Smooth muscle cell (in vitro differentiated cells): ENCODE data around the gene PSMG4. TPM values are rescaled to one million over a fixed set of nuclear protein-coding genes. Genes with fewer than 3 reads are reported as not detected.
"Not testable (repeated sequence)": the region's sequence is repeated elsewhere in the genome, so short reads cannot be mapped to it uniquely, and the experiment has no call there.

ENCODE experiments used
- DNase-seq: peaks from one replicate; lab custom pipeline; 2025; ENCODE audit not compliant: unreplicated experiment; lab: John Stamatoyannopoulos, UW
- H2AFZ ChIP-seq: fragments of 200-600 bp; sonication (generic); 2 replicates; pipeline ENCODE4 v1.6.0; 2016; ENCODE audit warnings: antibody characterized with exemption, low read depth, mild to moderate bottlenecking
- H3F3A ChIP-seq: fragments of 200-600 bp; sonication (generic); 2 replicates; pipeline ENCODE4 v1.6.0; 2017; ENCODE audit warnings: antibody characterized with exemption, low read depth
- H3K27ac ChIP-seq: fragments of 200-600 bp; sonication (generic); 2 replicates; pipeline ENCODE4 v1.5.1; 2016; ENCODE audit warnings: low read depth, mild to moderate bottlenecking
- H3K27me3 ChIP-seq: fragments of 200-600 bp; sonication (generic); 2 replicates; pipeline ENCODE4 v1.6.1; 2016; ENCODE audit warnings: low read depth, mild to moderate bottlenecking
- H3K36me3 ChIP-seq: fragments of 200-600 bp; sonication (generic); 2 replicates; pipeline ENCODE4 v1.5.1; 2016; ENCODE audit warnings: low read depth
- H3K4me1 ChIP-seq: fragments of 200-600 bp; sonication (generic); 2 replicates; pipeline ENCODE4 v1.5.1; 2016; ENCODE audit warnings: low read depth
- H3K4me2 ChIP-seq: fragments of 200-600 bp; sonication (generic); 2 replicates; pipeline ENCODE4 v1.6.0; 2016; ENCODE audit warnings: mild to moderate bottlenecking
- H3K4me3 ChIP-seq: fragments of 200-600 bp; sonication (generic); 2 replicates; pipeline ENCODE4 v1.5.1; 2016; ENCODE audit warnings: mild to moderate bottlenecking
- H3K79me2 ChIP-seq: fragments of 200-600 bp; sonication (generic); 2 replicates; pipeline ENCODE4 v1.6.0; 2016; ENCODE audit warnings: low read depth, mild to moderate bottlenecking
- H3K9ac ChIP-seq: fragments of 200-600 bp; sonication (generic); 2 replicates; pipeline ENCODE4 v1.6.0; 2016; ENCODE audit warnings: low read depth
- H3K9me3 ChIP-seq: fragments of 200-600 bp; sonication (generic); replicated peaks from 2 replicates; pipeline ENCODE4 v1.5.1; 2016; ENCODE audit warnings: low read depth
- H4K20me1 ChIP-seq: fragments of 200-600 bp; sonication (generic); 2 replicates; pipeline ENCODE4 v1.6.0; 2016; ENCODE audit warnings: low read depth
- WGBS: methylation state at CpG from one replicate; pipeline ENCODE4 v1.1.7; 2016; ENCODE audit warnings: low lambda C conversion rate; 5-methylcytosine and 5-hydroxymethylcytosine counted together
- polyA plus RNA-seq: library from polyadenylated mRNA; unstranded; fragments of >200 nt; fragmentation: Nextera tagmentation; extraction: Ambion mirVana; gene quantifications from 2 replicates; pipeline ENCODE4 v1.2.1, GENCODE V29; 2016
- total RNA-seq: library from RNA; depleted of rRNA; stranded (reverse); fragments of >200 nt; gene quantifications from 2 replicates; pipeline ENCODE4 v1.2.3, GENCODE V29; 2014
- TF ChIP-seq, protein P1 (sequence below): fragments of 200-600 bp; sonication (generic); IDR thresholded peaks from 2 replicates; pipeline ENCODE4 v1.5.1; 2017; ENCODE audit warnings: borderline replicate concordance, mild to moderate bottlenecking, antibody characterized with exemption; ENCODE audit not compliant: insufficient read depth, poor library complexity, severe bottlenecking

Gene PSMG4
- total and polyA plus RNA-seq, 2 experiments from 2014 or later, result 10.9 to 12.5 TPM

DNA sequence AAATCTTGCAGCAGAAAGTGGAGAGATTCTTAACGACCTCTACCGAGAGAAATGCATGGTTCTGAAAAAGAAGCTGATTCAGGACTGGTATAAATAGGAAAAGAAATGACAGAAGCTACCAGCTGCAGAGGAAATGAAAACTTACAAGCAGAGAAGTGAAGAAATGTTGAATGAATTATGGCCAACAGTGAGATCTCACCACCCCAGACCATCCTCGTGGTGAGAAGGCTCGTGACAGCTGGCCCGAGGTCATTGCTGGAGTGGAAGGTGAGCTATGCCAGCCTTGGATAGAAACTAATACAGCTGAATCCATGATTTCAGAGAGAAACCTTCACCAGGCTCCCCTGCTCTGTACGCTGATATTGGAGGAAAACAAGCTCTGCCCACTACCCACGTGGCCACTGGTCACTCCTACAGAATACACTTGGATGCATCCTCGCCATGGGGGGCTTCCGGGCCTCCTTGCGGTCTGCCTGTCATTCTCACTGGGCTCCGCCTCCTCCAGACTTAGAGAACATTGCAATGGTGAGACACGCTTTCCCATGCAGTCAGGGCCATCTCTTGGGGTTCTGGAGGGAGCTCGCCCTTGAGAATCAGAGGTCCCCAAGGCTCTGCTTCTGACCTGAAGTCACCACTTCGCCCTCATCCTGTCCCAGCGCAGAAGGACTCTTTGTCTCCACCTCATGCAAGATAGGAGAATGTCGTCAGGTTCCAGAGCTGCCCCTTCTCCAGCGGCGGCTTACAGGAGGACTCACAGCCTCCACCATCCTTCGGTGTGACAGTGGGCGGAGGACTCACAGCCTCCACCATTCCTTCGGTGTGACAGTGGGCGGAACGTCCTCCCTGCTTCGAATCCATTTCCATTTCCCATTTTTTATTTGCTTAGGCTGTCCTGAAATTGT, 20.7 kb upstream of the PSMG4 start:
- Histone ChIP-seq H4K20me1 (no peaks in the 10 kb centered on the region), H3K36me3 (no peaks in the 10 kb centered on the region), H3K79me2 (no peaks in the 10 kb centered on the region), H3K4me1 (peaks cover 4% of the 10 kb centered on the region), H3K27me3 (peaks cover 4% of the 10 kb centered on the region), H3K9ac (no peak overlapping the region), H3K9me3 (no peaks in the 10 kb centered on the region), H3K27ac (no peak overlapping the region), H3K4me2 (no peak overlapping the region), H3F3A (no peaks in the 10 kb centered on the region), H2AFZ (no peak overlapping the region), H3K4me3 (no peak overlapping the region)
- 87% methylated on average over 24 of the region's 24 CpGs for WGBS
- TF ChIP-seq, protein P1, sequence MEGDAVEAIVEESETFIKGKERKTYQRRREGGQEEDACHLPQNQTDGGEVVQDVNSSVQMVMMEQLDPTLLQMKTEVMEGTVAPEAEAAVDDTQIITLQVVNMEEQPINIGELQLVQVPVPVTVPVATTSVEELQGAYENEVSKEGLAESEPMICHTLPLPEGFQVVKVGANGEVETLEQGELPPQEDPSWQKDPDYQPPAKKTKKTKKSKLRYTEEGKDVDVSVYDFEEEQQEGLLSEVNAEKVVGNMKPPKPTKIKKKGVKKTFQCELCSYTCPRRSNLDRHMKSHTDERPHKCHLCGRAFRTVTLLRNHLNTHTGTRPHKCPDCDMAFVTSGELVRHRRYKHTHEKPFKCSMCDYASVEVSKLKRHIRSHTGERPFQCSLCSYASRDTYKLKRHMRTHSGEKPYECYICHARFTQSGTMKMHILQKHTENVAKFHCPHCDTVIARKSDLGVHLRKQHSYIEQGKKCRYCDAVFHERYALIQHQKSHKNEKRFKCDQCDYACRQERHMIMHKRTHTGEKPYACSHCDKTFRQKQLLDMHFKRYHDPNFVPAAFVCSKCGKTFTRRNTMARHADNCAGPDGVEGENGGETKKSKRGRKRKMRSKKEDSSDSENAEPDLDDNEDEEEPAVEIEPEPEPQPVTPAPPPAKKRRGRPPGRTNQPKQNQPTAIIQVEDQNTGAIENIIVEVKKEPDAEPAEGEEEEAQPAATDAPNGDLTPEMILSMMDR, result no peak
- no peak for DNase-seq

DNA sequence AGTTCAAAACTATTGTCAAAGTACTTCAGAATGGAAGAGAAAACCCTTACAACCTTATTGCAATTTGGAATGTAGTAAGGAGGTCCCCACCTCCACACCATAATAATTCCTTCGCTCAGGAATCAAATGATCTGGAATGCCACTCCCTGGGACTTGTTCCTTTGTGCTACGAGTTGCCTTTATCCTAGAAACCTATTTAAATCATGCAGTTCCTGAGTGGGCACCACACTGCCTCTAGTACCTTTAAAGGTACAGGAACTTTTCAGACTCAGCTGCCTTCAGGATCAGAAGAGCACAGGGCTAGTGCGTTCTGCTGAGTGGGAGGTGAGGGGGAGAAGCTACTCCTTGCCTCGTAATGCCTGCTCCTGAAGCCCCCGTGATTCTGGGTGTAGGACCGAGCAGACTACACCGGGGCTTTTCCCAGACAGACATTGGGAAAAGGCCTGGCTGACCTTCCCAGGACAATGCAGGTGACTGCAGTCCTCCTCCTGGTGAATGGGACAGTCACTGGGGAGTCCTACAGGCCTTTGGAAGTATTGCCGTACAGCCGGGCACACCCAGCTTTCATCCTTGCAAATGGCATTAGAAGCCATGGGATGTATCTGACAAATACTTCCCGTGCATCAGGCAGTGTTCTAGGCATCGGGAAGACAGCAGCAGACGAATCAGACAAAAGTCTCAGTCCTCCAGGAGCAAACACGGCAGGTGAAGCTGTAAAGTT, 19.5 kb upstream of the PSMG4 start:
- no peak overlapping the region for H3K9ac ChIP-seq
- no peak for DNase-seq
- WGBS, result 84% methylated on average over 13 of the region's 13 CpGs
- H3K79me2 ChIP-seq, result no peaks in the 10 kb centered on the region
- no peak overlapping the region for H3K27ac ChIP-seq
- H4K20me1 ChIP-seq, result no peaks in the 10 kb centered on the region
- no peaks in the 10 kb centered on the region for H3K36me3 ChIP-seq
- H3K4me2 ChIP-seq, result no peak overlapping the region
- H3F3A ChIP-seq, result no peaks in the 10 kb centered on the region
- no peak overlapping the region for H2AFZ ChIP-seq
- TF ChIP-seq, protein P1, result no peak
- H3K4me1 ChIP-seq, result peaks cover under 1% of the 10 kb centered on the region
- no peaks in the 10 kb centered on the region for H3K9me3 ChIP-seq
- no peaks in the 10 kb centered on the region for H3K27me3 ChIP-seq
- no peak overlapping the region for H3K4me3 ChIP-seq

DNA sequence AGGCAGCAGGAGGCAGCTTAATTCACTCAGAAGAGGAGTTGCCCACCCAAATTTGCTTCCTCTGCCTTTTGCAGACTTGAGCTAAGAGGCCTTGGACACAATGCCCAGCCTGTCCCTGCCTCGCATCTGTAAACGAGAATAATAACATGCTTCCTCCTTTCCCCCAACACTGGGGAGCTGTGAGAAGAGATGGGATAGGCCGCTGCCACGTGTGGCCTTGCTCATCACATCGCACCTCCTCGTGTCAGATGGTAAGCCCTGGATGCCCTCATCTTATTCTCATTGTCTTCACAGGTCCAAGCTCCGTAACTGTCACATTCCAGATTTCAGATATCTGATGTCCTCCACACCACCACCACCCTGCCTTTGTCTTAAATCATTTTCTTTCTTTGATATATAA, 18.2 kb upstream of the PSMG4 start:
- Histone ChIP-seq H3K9ac (no peak overlapping the region), H3K27me3 (no peaks in the 10 kb centered on the region), H3K79me2 (no peaks in the 10 kb centered on the region), H2AFZ (no peak overlapping the region), H3K4me1 (no peaks in the 10 kb centered on the region), H3F3A (no peaks in the 10 kb centered on the region), H3K4me2 (no peak overlapping the region), H4K20me1 (no peaks in the 10 kb centered on the region), H3K4me3 (no peak overlapping the region), H3K27ac (no peak overlapping the region), H3K9me3 (no peaks in the 10 kb centered on the region), H3K36me3 (no peaks in the 10 kb centered on the region)
- DNase-seq, result no peak
- WGBS, result 82% methylated on average over 7 of the region's 7 CpGs
- TF ChIP-seq, protein P1, result no peak

DNA sequence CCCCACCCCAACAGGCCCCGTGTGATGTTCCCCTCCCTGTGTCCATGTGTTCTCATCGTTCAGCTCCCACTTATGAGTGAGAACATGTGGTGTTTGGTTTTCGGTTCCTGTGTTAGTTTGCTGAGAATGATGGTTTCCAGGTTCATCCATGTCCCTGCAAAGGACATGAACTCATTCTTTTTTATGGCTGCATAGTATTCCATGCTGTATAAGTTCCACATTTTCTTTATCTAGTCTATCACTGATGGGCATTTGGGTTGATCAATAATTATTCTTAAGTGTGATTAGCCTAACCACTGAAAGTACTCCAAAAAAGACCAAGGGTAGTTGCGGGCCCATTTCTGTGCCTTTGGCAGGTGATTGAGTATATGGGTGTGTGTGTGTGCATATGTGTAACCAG, 17.0 kb upstream of the PSMG4 start:
- not testable (repeated sequence) for H4K20me1 ChIP-seq, H3K79me2 ChIP-seq, H3K27me3 ChIP-seq, H3K4me3 ChIP-seq, H3K4me1 ChIP-seq, H3K27ac ChIP-seq, H3K9me3 ChIP-seq, H2AFZ ChIP-seq, H3K36me3 ChIP-seq, H3F3A ChIP-seq, H3K9ac ChIP-seq, DNase-seq, H3K4me2 ChIP-seq
- 95% methylated on average over 4 of the region's 4 CpGs for WGBS
